COLO668 (cell line): ENCODE measurements around the gene APPL1.
A peak's percentile ranks its signal among the peaks of the same experiment; 100 is the strongest.

Experiments
- DNase-seq: peaks from one replicate; lab custom pipeline; 2025; ENCODE audit not compliant: unreplicated experiment; lab: John Stamatoyannopoulos, UW

Gene APPL1

GRCh38 chr3:57227204-57227929 lies at the start of gene APPL1:
Gene APPL1, plus strand, starts transcription at chr3:57227729. Its CDS starts 155 bp downstream, at chr3:57227884.
- DNase-seq = peak; percentile 94

- no peak for DNase-seq
These were observed 47.7 kb upstream of the APPL1 start for GRCh38 chr3:57179580-57180410.

- no peak for DNase-seq
These were observed 43.0 kb upstream of the APPL1 start for GRCh38 chr3:57184526-57184925.

- DNase-seq = no peak
These were observed 35.5 kb upstream of the APPL1 start for GRCh38 chr3:57192028-57192427.

GRCh38 chr3:57194641-57195040 lies 32.9 kb upstream of the APPL1 start:
- no peak for DNase-seq

GRCh38 chr3:57199895-57200297 lies 27.6 kb upstream of the APPL1 start, which contains the start of gene HESX1:
Gene HESX1, minus strand, starts transcription at chr3:57199978. Its CDS starts 60 bp downstream, at chr3:57199918.
- no peak for DNase-seq

GRCh38 chr3:57206423-57206822 lies 21.1 kb upstream of the APPL1 start:
- DNase-seq = no peak

GRCh38 chr3:57221883-57222282 lies 5.6 kb upstream of the APPL1 start:
- DNase-seq = no peak

GRCh38 chr3:57224856-57225255 lies 2.7 kb upstream of the APPL1 start:
- no peak for DNase-seq

- DNase-seq = no peak
These were observed 1.4 kb upstream of the APPL1 start for GRCh38 chr3:57226176-57226575.

- peak; percentile 76 for DNase-seq
These were observed 612 bp downstream of the APPL1 start for GRCh38 chr3:57227930-57228751.

- DNase-seq = no peak
These were observed 2.5 kb downstream of the APPL1 start for GRCh38 chr3:57230006-57230405.

- DNase-seq = no peak
These were observed 6.3 kb downstream of the APPL1 start for GRCh38 chr3:57233799-57234198.

GRCh38 chr3:57234613-57235575 lies 7.4 kb downstream of the APPL1 start:
- DNase-seq = no peak

GRCh38 chr3:57244946-57245345 lies 17.4 kb downstream of the APPL1 start:
- no peak for DNase-seq

GRCh38 chr3:57252404-57252803 lies 24.9 kb downstream of the APPL1 start:
- DNase-seq = no peak

GRCh38 chr3:57256844-57257243 lies 29.3 kb downstream of the APPL1 start:
- no peak for DNase-seq

- DNase-seq = no peak
These were observed 30.1 kb downstream of the APPL1 start for GRCh38 chr3:57257678-57258077.

- no peak for DNase-seq
These were observed 33.6 kb downstream of the APPL1 start for GRCh38 chr3:57261119-57261518.

GRCh38 chr3:57261929-57262328 lies 34.4 kb downstream of the APPL1 start:
- no peak for DNase-seq
